Panc1 (cell line): Measurements from ENCODE around the gene CDH9.

Experiments used
- CTCF ChIP-seq: fragments of 450-650 bp; IDR thresholded peaks from 2 replicates; pipeline ENCODE4 v1.5.1; 2017; ENCODE audit warnings: mild to moderate bottlenecking
- POLR2AphosphoS5 ChIP-seq: IDR thresholded peaks from 2 replicates; pipeline ENCODE4 v1.6.1; 2012; ENCODE audit warnings: mild to moderate bottlenecking, low read depth, low read length, moderate library complexity
- REST ChIP-seq, 2 experiments: IDR thresholded peaks; 2 replicates each; pipeline ENCODE4 v1.6.1; 2011 to 2012; ENCODE audit warnings: low read depth in 2 of 2, control low read depth in 1 of 2, low read length in 1 of 2, mild to moderate bottlenecking in 1 of 2, moderate library complexity in 1 of 2; ENCODE audit not compliant: insufficient read depth in 1 of 2
- SIN3A ChIP-seq: IDR thresholded peaks from 2 replicates; pipeline ENCODE4 v1.6.1; 2012; ENCODE audit warnings: low read depth, mild to moderate bottlenecking, low read length, moderate library complexity, borderline replicate concordance; ENCODE audit not compliant: insufficient read depth

- TF ChIP-seq CTCF = no peak
- no peak for TF ChIP-seq POLR2AphosphoS5
- TF ChIP-seq REST (IDR thresholded peaks at IDR 0.05; ENCODE audit: insufficient read depth in 1 of 2, low read depth in 2 of 2, low read length in 1 of 2) = no peak
- TF ChIP-seq SIN3A = no peak
These were observed 41.8 kb upstream of the CDH9 start for GRCh38 chr5:27080147-27080546.
